Measurements from ENCODE around the gene SLC1A1.
"Not testable (repeated sequence)": the region's sequence is repeated elsewhere in the genome, so short reads cannot be mapped to it uniquely, and the experiment has no call there.

The SLC1A1 gene

DNA sequence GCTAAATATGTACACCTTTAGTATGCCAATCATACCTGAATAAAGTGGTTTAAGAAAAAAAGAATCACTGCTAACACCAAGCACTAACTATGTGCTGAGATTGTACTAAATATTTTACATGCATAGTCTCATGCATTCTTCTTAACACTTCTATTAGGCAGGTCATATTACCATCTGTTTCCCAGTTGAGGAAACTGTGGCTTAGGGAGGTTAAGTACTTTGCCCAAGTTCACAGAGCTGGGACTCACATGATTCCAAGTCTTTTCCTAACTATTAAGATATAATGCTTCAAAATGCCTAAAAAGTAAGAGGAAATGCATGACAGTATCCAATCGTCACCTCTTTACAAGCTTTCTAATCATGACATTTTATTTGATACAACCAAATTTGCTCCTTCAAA is 102.6 kb downstream of the SLC1A1 start:
- no peak overlapping the region for H3K27ac ChIP-seq
- TF ChIP-seq CTCF (conservative IDR thresholded peaks at IDR 0.05), result no peak
- no peak for TF ChIP-seq ZFX (IDR thresholded peaks at IDR 0.05)

GRCh38 chr9:4594545-4594944 is 104.3 kb downstream of the SLC1A1 start:
- no peak for TF ChIP-seq CTCF (conservative IDR thresholded peaks at IDR 0.05)
- no peak for TF ChIP-seq ZFX (IDR thresholded peaks at IDR 0.05)
- no peak overlapping the region for H3K27ac ChIP-seq

DNA sequence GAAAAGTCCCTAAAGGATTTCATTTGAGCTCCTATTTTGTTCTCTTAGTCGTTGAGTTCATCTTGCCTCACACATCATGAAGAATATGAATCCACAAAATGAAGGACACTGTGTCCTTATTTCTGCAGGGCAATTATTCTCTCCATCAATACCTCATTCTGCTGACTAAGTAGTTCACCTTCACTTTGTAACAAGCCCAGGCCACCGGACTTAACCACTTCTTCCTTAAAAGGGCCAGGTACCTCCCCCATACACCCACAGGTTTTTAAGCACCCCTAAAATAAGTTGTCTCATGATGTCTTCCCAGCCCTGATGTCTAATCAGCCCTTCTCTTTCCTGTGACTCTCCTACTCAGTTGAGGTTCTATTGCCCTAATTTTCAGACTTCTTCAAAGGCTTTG is 104.7 kb downstream of the SLC1A1 start:
- no peak overlapping the region for H3K27ac ChIP-seq
- TF ChIP-seq ZFX (IDR thresholded peaks at IDR 0.05) (no peak), CTCF (conservative IDR thresholded peaks at IDR 0.05) (no peak)

DNA sequence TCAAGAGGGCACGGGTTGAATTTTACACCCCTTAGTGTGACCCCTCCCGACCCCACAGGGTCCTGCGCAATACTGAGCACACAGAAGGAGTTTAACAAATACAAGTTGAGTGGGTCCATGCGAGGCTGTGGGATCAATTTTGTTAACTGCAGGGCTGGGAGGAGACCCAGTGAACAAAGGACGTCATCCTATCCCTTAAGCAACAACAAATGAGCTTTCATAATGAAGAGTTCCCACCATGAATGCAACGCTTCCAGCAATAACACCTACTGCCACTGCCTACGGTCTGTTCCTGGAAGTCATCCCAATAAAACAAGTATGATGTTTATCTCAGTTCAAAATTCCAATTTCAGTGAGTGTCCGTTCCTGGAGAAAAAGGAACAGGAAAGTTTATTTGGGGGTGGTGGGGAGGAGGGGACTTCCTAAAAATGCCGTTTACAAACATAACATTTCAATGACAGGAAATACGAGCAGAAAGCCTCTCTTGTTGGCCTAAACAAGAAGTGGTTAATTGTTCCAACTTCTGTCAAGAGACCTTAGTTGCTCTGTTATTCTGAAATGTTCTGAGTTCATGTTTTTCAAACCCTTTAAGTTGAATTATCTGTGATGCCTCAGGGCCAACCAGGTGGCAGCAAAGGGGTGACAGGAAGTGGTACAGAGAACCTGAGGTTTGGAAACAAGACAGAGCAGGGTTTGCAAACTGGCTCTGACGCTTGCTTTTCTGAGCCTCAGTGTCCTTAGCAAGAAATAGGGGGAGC is 106.1 kb downstream of the SLC1A1 start:
- TF ChIP-seq ZFX (IDR thresholded peaks at IDR 0.05) (no peak), CTCF (conservative IDR thresholded peaks at IDR 0.05) (no peak)
- no peak overlapping the region for H3K27ac ChIP-seq

- TF ChIP-seq CTCF (conservative IDR thresholded peaks at IDR 0.05) (no peak), ZFX (IDR thresholded peaks at IDR 0.05) (no peak)
- no peak overlapping the region for H3K27ac ChIP-seq
These were observed 110.1 kb downstream of the SLC1A1 start for GRCh38 chr9:4600368-4600767.

DNA sequence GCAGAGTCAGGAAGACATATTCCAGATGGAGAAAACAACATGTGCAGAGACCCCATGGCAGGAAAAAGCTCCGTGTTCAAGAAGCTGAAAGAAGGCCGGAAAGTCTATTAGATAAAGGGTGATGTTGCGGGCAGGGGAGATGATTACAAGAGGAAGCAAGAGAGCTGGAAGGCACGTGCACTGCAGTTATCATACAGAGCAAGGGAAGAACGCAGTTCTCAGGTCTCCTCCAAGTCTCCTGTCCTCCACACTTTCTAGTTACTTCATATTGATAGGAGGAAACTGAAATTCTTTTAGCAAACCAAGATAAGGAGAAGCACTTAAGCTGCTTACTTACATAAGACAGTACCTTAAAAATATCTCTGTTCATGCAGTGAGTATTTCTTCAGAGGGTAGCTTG is 113.6 kb downstream of the SLC1A1 start:
- no peak overlapping the region for H3K27ac ChIP-seq
- TF ChIP-seq CTCF (conservative IDR thresholded peaks at IDR 0.05) (no peak), ZFX (IDR thresholded peaks at IDR 0.05) (no peak)

DNA sequence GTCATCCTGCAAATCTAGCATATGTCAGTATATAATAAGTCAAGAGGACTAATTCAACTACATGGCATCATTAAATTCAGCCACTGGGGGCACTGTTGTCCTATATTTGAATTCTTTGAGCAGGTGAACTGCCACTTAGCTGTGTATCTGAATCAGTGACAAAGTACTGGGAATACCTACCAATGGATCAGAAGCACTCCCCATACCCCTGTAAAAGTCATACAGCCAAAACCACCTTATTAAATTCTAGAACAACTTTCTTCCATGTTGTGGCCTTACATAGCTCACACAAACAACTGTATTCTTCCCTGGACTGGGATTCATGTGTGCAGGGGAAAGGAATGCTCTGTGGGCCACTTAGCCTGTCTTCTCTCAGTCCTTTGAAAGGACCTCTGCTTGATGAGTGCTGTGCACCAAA is 114.4 kb downstream of the SLC1A1 start:
- H3K27ac ChIP-seq, result no peak overlapping the region
- TF ChIP-seq ZFX (IDR thresholded peaks at IDR 0.05) (no peak), CTCF (conservative IDR thresholded peaks at IDR 0.05) (peak; percentile 88)

DNA sequence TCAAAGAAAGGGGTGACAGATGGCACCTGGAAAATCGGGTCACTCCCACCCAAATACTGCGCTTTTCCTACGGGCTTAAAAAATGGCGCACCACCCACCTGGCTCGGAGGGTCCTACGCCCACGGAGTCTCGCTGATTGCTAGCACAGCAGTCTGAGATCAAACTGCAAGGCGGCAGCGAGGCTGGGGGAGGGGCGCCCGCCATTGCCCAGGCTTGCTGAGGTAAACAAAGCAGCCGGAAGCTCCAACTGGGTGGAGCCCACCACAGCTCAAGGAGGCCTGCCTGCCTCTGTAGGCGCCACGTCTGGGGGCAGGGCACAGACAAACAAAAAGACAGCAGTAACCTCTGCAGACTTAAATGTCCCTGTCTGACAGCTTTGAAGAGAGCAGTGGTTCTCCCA is 115.8 kb downstream of the SLC1A1 start:
- H3K27ac ChIP-seq, result not testable (repeated sequence)
